HepG2 (cell line): ENCODE measurements around the gene UBE2D3. TPM values are rescaled to one million over a fixed set of nuclear protein-coding genes. Genes with fewer than 3 reads are reported as not detected.

Source experiments
- AFF4 ChIP-seq: sonication (generic); formaldehyde crosslinking; IDR thresholded peaks from 2 replicates; pipeline ENCODE4 v1.4.0; 2020; ENCODE audit warnings: missing genetic modification reagents
- BRF2 ChIP-seq: sonication (generic); formaldehyde crosslinking; IDR thresholded peaks from 2 replicates; pipeline ENCODE4 v1.8.1; 2022; ENCODE audit warnings: mild to moderate bottlenecking, missing genetic modification reagents
- DMAP1 ChIP-seq: IDR thresholded peaks from 2 replicates; pipeline ENCODE4 v1.6.1; 2016
- ELF1 ChIP-seq: sonication (generic); formaldehyde crosslinking; IDR thresholded peaks from 2 replicates; pipeline ENCODE4 v1.4.0; 2020; ENCODE audit warnings: missing genetic modification reagents
- ERF ChIP-seq: IDR thresholded peaks from 2 replicates; pipeline ENCODE4 v1.6.1; 2018; ENCODE audit warnings: missing biosample characterization, missing genetic modification reagents
- ESRRA ChIP-seq: sonication (generic); formaldehyde crosslinking; IDR thresholded peaks from 2 replicates; pipeline ENCODE4 v1.5.1; 2020; ENCODE audit warnings: mild to moderate bottlenecking, low read depth, missing genetic modification reagents
- GATAD2A ChIP-seq: IDR thresholded peaks from 2 replicates; pipeline ENCODE4 v1.6.1; 2016
- HIC2 ChIP-seq: sonication (generic); formaldehyde crosslinking; IDR thresholded peaks from 2 replicates; pipeline ENCODE4 v1.9.0; 2022; ENCODE audit warnings: low read depth, missing genetic modification reagents
- JUND ChIP-seq: sonication (generic); formaldehyde crosslinking; IDR thresholded peaks from 2 replicates; pipeline ENCODE4 v1.8.0; 2022; ENCODE audit warnings: mild to moderate bottlenecking, missing genetic modification reagents
- PHF20 ChIP-seq: sonication (generic); formaldehyde crosslinking; IDR thresholded peaks from 2 replicates; pipeline ENCODE4 v1.5.0; 2020; ENCODE audit warnings: mild to moderate bottlenecking, missing genetic modification reagents
- PHF21A ChIP-seq: sonication (generic); formaldehyde crosslinking; IDR thresholded peaks from 2 replicates; pipeline ENCODE4 v1.5.0; 2020; ENCODE audit warnings: mild to moderate bottlenecking, missing genetic modification reagents
- SRSF9 ChIP-seq: fragments of 200-400 bp; formaldehyde crosslinking; IDR thresholded peaks from 2 replicates; pipeline ENCODE4 v1.6.1; 2018; ENCODE audit warnings: borderline replicate concordance, mild to moderate bottlenecking, low read depth, low read length; ENCODE audit not compliant: insufficient read depth, poor library complexity, severe bottlenecking
- ZNF451 ChIP-seq: sonication (generic); formaldehyde crosslinking; IDR thresholded peaks from 2 replicates; pipeline ENCODE4 v1.5.0; 2020; ENCODE audit warnings: mild to moderate bottlenecking, missing genetic modification reagents
- ZNF644 ChIP-seq: IDR thresholded peaks from 2 replicates; pipeline ENCODE4 v1.6.1; 2016; ENCODE audit warnings: low read depth
- ZNF839 ChIP-seq: sonication (generic); formaldehyde crosslinking; IDR thresholded peaks from 2 replicates; pipeline ENCODE4 v1.4.0; 2020; ENCODE audit warnings: missing genetic modification reagents, mild to moderate bottlenecking, borderline replicate concordance
- polyA plus RNA-seq, 8 experiments: library from polyadenylated mRNA; depleted of rRNA in 3 of 8; stranded (reverse) in 7 of 8; unstranded in 1 of 8; fragments of >200 nt; fragmentation: Illumina TruSeq in 4 of 8; extraction: Trizol in 4 of 8; gene quantifications; 2 replicates each; pipeline versions ENCODE4 v1.2.1 to v1.2.3, GENCODE V29; 2011 to 2016; ENCODE audit warnings: low read depth in 4 of 8, missing spikeins in 1 of 8, mixed read lengths in 1 of 8; ENCODE audit not compliant: insufficient read depth in 1 of 8
- total RNA-seq, 5 experiments: library from RNA; depleted of rRNA; stranded (reverse); fragments of >200 nt; fragmentation: Illumina TruSeq; extraction: Trizol; gene quantifications; 2 replicates each; pipeline ENCODE4 v1.2.3, GENCODE V29; 2016; ENCODE audit warnings: low read depth in 1 of 5
- TF ChIP-seq, protein P1 (sequence below): sonication (generic); formaldehyde crosslinking; IDR thresholded peaks from 2 replicates; pipeline ENCODE4 v1.8.0; 2022; ENCODE audit warnings: missing genetic modification reagents, mild to moderate bottlenecking, borderline replicate concordance
- TF ChIP-seq, protein P2 (sequence below): sonication (generic); formaldehyde crosslinking; IDR thresholded peaks from 2 replicates; pipeline ENCODE4 v1.4.0; 2020; ENCODE audit warnings: missing genetic modification reagents, borderline replicate concordance

The UBE2D3 gene
- total and polyA plus RNA-seq, 2 of the 13 experiments (the other 11 are each of a cell fraction or from before 2014, with no cell fraction given), result 224 to 293 TPM

DNA sequence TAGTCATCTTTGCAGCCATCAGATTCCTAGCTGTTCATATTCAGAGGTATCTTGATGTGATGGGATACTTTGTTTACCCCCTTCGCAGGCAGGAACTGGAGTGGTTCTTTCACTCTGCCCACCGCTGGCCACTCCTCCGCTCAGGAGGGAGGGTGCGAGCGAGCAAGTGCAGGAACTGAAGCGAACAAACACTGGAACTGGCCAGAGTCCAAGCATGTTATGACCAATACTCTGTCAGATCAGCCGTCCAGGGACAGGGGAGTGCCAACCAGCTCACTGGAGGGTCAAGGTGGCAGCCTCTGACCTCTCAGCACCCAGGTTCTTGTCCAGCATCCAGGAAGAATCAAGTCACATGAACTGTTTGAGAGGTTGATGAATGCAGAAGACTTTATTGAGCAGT, 48.6 kb downstream of the UBE2D3 start (continued):
- TF ChIP-seq AFF4 (CRISPR knock-in tag) (no peak), SRSF9 (no peak), GATAD2A (CRISPR knock-in tag) (peak; percentile 81), ZNF451 (CRISPR knock-in tag) (no peak), HIC2 (CRISPR knock-in tag) (peak; percentile 80; the same call in 1 of the 2 replicates), ZNF839 (CRISPR knock-in tag) (no peak), BRF2 (no peak), ELF1 (CRISPR knock-in tag) (peak; percentile 54), ERF (0 out of 2 replicates have a peak, but pooled peaks have one; percentile 18), PHF20 (peak; percentile 23; the same call in 1 of the 2 replicates), DMAP1 (CRISPR knock-in tag) (0 out of 2 replicates have a peak, but pooled peaks have one; percentile 27), JUND (0 out of 2 replicates have a peak, but pooled peaks have one; percentile 44), ESRRA (CRISPR knock-in tag) (peak; percentile 59; the same call in 1 of the 2 replicates), PHF21A (CRISPR knock-in tag) (peak; percentile 71), ZNF644 (CRISPR knock-in tag) (peak; percentile 59; the same call in 1 of the 2 replicates)
- TF ChIP-seq, protein P1, sequence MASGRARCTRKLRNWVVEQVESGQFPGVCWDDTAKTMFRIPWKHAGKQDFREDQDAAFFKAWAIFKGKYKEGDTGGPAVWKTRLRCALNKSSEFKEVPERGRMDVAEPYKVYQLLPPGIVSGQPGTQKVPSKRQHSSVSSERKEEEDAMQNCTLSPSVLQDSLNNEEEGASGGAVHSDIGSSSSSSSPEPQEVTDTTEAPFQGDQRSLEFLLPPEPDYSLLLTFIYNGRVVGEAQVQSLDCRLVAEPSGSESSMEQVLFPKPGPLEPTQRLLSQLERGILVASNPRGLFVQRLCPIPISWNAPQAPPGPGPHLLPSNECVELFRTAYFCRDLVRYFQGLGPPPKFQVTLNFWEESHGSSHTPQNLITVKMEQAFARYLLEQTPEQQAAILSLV, result no peak
- TF ChIP-seq, protein P2, sequence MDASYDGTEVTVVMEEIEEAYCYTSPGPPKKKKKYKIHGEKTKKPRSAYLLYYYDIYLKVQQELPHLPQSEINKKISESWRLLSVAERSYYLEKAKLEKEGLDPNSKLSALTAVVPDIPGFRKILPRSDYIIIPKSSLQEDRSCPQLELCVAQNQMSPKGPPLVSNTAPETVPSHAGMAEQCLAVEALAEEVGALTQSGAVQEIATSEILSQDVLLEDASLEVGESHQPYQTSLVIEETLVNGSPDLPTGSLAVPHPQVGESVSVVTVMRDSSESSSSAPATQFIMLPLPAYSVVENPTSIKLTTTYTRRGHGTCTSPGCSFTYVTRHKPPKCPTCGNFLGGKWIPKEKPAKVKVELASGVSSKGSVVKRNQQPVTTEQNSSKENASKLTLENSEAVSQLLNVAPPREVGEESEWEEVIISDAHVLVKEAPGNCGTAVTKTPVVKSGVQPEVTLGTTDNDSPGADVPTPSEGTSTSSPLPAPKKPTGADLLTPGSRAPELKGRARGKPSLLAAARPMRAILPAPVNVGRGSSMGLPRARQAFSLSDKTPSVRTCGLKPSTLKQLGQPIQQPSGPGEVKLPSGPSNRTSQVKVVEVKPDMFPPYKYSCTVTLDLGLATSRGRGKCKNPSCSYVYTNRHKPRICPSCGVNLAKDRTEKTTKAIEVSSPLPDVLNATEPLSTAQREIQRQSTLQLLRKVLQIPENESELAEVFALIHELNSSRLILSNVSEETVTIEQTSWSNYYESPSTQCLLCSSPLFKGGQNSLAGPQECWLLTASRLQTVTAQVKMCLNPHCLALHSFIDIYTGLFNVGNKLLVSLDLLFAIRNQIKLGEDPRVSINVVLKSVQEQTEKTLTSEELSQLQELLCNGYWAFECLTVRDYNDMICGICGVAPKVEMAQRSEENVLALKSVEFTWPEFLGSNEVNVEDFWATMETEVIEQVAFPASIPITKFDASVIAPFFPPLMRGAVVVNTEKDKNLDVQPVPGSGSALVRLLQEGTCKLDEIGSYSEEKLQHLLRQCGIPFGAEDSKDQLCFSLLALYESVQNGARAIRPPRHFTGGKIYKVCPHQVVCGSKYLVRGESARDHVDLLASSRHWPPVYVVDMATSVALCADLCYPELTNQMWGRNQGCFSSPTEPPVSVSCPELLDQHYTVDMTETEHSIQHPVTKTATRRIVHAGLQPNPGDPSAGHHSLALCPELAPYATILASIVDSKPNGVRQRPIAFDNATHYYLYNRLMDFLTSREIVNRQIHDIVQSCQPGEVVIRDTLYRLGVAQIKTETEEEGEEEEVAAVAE, result peak; percentile 56; the same call in 1 of the 2 replicates
